T-helper 2 cell treated with Interferon-gamma antibody and Interleukin-4, amounts not matched to agents 5 μg/mL and 100 μg/mL, for 36 hours (primary cell): ENCODE results near the gene PLN.

ENCODE experiments used
- DNase-seq: peaks from one replicate; pipeline ENCODE4 v3.0.0; 2021; ENCODE audit warnings: low spot score
- H3K27ac Mint-ChIP-seq: one replicate; pipeline ENCODE4 v1.8.0; 2021; ENCODE audit warnings: mild to moderate bottlenecking, mixed read lengths
- H3K27me3 Mint-ChIP-seq: one replicate; pipeline ENCODE4 v1.8.0; 2021; ENCODE audit warnings: low read depth, mixed read lengths
- H3K36me3 Mint-ChIP-seq: one replicate; pipeline ENCODE4 v1.8.0; 2021; ENCODE audit warnings: low read depth, mixed read lengths
- H3K4me1 Mint-ChIP-seq: one replicate; pipeline ENCODE4 v1.8.0; 2021; ENCODE audit warnings: low read depth, mixed read lengths
- H3K4me3 Mint-ChIP-seq: one replicate; pipeline ENCODE4 v1.8.0; 2022; ENCODE audit warnings: mild to moderate bottlenecking, moderate library complexity, mixed read lengths
- H3K9me3 Mint-ChIP-seq: one replicate; pipeline ENCODE4 v1.8.0; 2021; ENCODE audit warnings: mixed read lengths

Gene PLN

DNA sequence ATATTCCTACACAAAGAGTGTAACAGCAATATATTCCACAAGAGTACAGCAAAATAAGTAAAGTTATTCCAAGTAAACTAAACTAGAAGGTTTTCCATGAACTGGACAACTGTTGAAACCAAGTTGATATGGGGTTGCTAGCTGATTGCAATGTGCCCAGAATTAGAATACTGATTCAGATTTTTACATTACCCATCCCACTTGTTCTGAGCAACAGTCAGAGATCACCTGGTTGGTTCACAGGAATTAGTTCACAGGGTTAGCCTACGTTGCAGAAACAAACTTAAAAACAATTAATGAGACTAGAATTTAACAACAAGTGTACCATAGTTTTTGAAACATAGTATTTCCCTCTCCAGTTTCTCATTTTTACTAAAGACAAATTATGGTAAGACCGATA, 54.2 kb downstream of the PLN start:
- H3K36me3 Mint-ChIP-seq: peaks cover 65% of the 10 kb centered on the region
- peaks cover 21% of the 10 kb centered on the region for H3K9me3 Mint-ChIP-seq
- no peak overlapping the region for H3K27ac Mint-ChIP-seq
- no peaks in the 10 kb centered on the region for H3K27me3 Mint-ChIP-seq
- peaks cover 17% of the 10 kb centered on the region for H3K4me1 Mint-ChIP-seq
- DNase-seq: no peak
- H3K4me3 Mint-ChIP-seq: no peak overlapping the region

DNA sequence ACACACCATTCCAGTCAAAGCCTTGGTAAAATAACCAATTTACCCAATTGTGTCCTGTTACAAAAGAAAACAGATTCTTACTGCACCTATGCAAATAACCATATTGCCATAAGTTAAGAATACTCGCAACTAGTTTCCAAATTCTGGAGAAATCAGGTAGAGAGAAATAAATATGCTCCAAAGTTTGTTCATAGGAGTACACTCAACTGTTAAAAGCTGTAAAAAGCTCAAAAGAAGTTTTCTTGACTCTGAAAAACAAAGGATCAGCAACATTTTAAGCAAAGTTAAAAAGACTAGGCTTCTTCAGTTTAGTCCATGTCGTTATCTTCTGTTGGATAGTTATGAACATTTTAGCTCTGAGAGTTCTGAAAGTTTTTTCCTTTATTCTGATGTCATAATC, 55.3 kb downstream of the PLN start:
- Mint-ChIP-seq H3K27me3 (no peaks in the 10 kb centered on the region), H3K9me3 (peaks cover 21% of the 10 kb centered on the region), H3K4me3 (no peak overlapping the region), H3K36me3 (peaks cover 63% of the 10 kb centered on the region), H3K4me1 (peaks cover 21% of the 10 kb centered on the region), H3K27ac (no peak overlapping the region)
- DNase-seq: no peak

- Mint-ChIP-seq H3K27ac (no peak overlapping the region), H3K9me3 (peaks cover 25% of the 10 kb centered on the region)
These were observed 58.2 kb downstream of the PLN start for GRCh38 chr6:118606268-118606667.

DNA sequence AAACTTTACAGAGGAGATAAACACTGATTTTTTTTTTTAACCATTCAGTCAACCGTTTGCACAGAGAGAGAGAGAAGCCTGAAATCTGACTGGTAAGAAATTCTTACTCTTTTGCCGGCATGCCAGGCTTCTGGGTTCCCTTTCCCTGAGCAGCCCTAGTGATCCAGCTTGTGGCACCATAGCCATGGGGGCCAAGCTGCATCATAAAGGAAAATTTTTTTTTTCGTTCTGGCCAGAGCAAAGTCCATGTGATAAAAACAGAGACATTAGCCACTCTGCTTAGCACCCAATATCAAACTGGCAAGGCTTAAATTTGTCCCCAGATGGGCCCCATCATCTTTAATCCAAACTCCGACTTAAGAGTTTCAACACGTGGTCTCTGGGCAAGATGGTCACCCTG, 58.8 kb downstream of the PLN start:
- Mint-ChIP-seq H3K9me3 (peaks cover 31% of the 10 kb centered on the region), H3K4me3 (peak overlapping the region; percentile 19), H3K27ac (no peak overlapping the region), H3K36me3 (peaks cover 60% of the 10 kb centered on the region), H3K4me1 (peaks cover 24% of the 10 kb centered on the region), H3K27me3 (no peaks in the 10 kb centered on the region)
- DNase-seq: no peak

More at GRCh38 chr6:118606268-118606667, 58.2 kb downstream of the PLN start:
- Mint-ChIP-seq H3K4me1 (peaks cover 22% of the 10 kb centered on the region), H3K27me3 (no peaks in the 10 kb centered on the region), H3K36me3 (peaks cover 61% of the 10 kb centered on the region), H3K4me3 (peak overlapping the region; percentile 19)
- no peak for DNase-seq
